H9 (cell line): Measurements from ENCODE around the gene RACGAP1. TPM values are rescaled to one million over a fixed set of nuclear protein-coding genes. Genes with fewer than 3 reads are reported as not detected.

Experiments
- DNase-seq: peaks from one replicate; pipeline ENCODE4 v3.0.0-alpha.2; 2017
- H2AFZ ChIP-seq: one replicate; pipeline ENCODE4 v1.6.1; 2013; ENCODE audit warnings: mild to moderate bottlenecking, low read length, control low read depth, moderate library complexity
- H2AK5ac ChIP-seq: 2 replicates; pipeline ENCODE4 v1.6.1; 2013; ENCODE audit warnings: low read length, control low read depth, mixed read lengths; ENCODE audit not compliant: insufficient read length
- H2BK120ac ChIP-seq: one replicate; pipeline ENCODE4 v1.6.1; 2013; ENCODE audit warnings: low read depth, mild to moderate bottlenecking, low read length, control low read depth, inconsistent platforms; ENCODE audit not compliant: poor library complexity, severe bottlenecking
- H2BK12ac ChIP-seq: 2 replicates; pipeline ENCODE4 v1.6.1; 2013; ENCODE audit warnings: low read length, control low read depth, mixed read lengths, low read depth; ENCODE audit not compliant: insufficient read length
- H2BK15ac ChIP-seq: 2 replicates; pipeline ENCODE4 v1.6.1; 2013; ENCODE audit warnings: low read depth, low read length, control low read depth
- H2BK20ac ChIP-seq: one replicate; pipeline ENCODE4 v1.6.1; 2013; ENCODE audit warnings: low read depth, mild to moderate bottlenecking, low read length, control low read depth, inconsistent platforms; ENCODE audit not compliant: poor library complexity, severe bottlenecking
- H2BK5ac ChIP-seq: 2 replicates; pipeline ENCODE4 v1.6.1; 2013; ENCODE audit warnings: low read length, control low read depth, mixed read lengths; ENCODE audit not compliant: insufficient read length
- H3K14ac ChIP-seq: 2 replicates; pipeline ENCODE4 v1.6.1; 2013; ENCODE audit warnings: low read length, control low read depth; ENCODE audit not compliant: insufficient read depth
- H3K18ac ChIP-seq: 2 replicates; pipeline ENCODE4 v1.6.1; 2013; ENCODE audit warnings: low read depth, mild to moderate bottlenecking, mixed read lengths, low read length, control low read depth; ENCODE audit not compliant: insufficient read length
- H3K23ac ChIP-seq: 2 replicates; pipeline ENCODE4 v1.6.1; 2013; ENCODE audit warnings: low read length, control low read depth, mixed read lengths, low read depth; ENCODE audit not compliant: insufficient read length
- H3K23me2 ChIP-seq: 2 replicates; pipeline ENCODE4 v1.6.1; 2013; ENCODE audit warnings: low read depth, mild to moderate bottlenecking, mixed read lengths, low read length, control low read depth; ENCODE audit not compliant: insufficient read length, poor library complexity, severe bottlenecking
- H3K27ac ChIP-seq: 2 replicates; pipeline ENCODE4 v1.5.1; 2013; ENCODE audit warnings: low read length, control low read depth, mixed read lengths, low read depth; ENCODE audit not compliant: insufficient read length
- H3K27me3 ChIP-seq: 2 replicates; pipeline ENCODE4 v1.6.1; 2013; ENCODE audit warnings: low read length, control low read depth, inconsistent platforms; ENCODE audit not compliant: insufficient read depth
- H3K4ac ChIP-seq: 2 replicates; pipeline ENCODE4 v1.6.1; 2013; ENCODE audit warnings: low read depth, mild to moderate bottlenecking, control low read depth, inconsistent platforms, low read length, moderate library complexity
- H3K4me1 ChIP-seq: 2 replicates; pipeline ENCODE4 v1.6.1; 2013; ENCODE audit warnings: low read length, control low read depth, inconsistent platforms; ENCODE audit not compliant: insufficient read depth
- H3K4me2 ChIP-seq: 2 replicates; pipeline ENCODE4 v1.6.1; 2013; ENCODE audit warnings: low read length, control low read depth, mixed read lengths; ENCODE audit not compliant: insufficient read length, insufficient read depth
- H3K56ac ChIP-seq: 2 replicates; pipeline ENCODE4 v1.6.1; 2013; ENCODE audit warnings: low read depth, mild to moderate bottlenecking, mixed read lengths, low read length, control low read depth; ENCODE audit not compliant: insufficient read length
- H3K79me1 ChIP-seq: 2 replicates; pipeline ENCODE4 v1.6.1; 2013; ENCODE audit warnings: low read depth, mild to moderate bottlenecking, moderate library complexity, low read length, control low read depth, inconsistent platforms; ENCODE audit not compliant: insufficient read depth, poor library complexity, severe bottlenecking
- H3K79me2 ChIP-seq: 2 replicates; pipeline ENCODE4 v1.6.1; 2013; ENCODE audit warnings: low read length, control low read depth, inconsistent platforms; ENCODE audit not compliant: insufficient read depth
- H3K9ac ChIP-seq: 2 replicates; pipeline ENCODE4 v1.6.1; 2013; ENCODE audit warnings: low read length, control low read depth, mixed read lengths; ENCODE audit not compliant: insufficient read length; ENCODE audit errors: extremely low read depth
- H3K9me3 ChIP-seq: one replicate; pipeline ENCODE4 v1.6.1; 2013; ENCODE audit warnings: low read depth, low read length, inconsistent platforms; ENCODE audit not compliant: control insufficient read depth
- H3T11ph ChIP-seq: one replicate; pipeline ENCODE4 v1.6.1; 2013; ENCODE audit warnings: mild to moderate bottlenecking, low read length, control low read depth, inconsistent platforms
- H4K20me1 ChIP-seq: one replicate; pipeline ENCODE4 v1.6.1; 2013; ENCODE audit not compliant: control insufficient read depth, insufficient read length, insufficient read depth
- H4K5ac ChIP-seq: 2 replicates; pipeline ENCODE4 v1.6.1; 2013; ENCODE audit warnings: low read depth, mild to moderate bottlenecking, mixed read lengths, low read length, control low read depth; ENCODE audit not compliant: insufficient read length
- H4K8ac ChIP-seq: replicated peaks from 2 replicates; pipeline ENCODE4 v1.6.1; 2013; ENCODE audit warnings: low read length, control low read depth, mixed read lengths, low read depth; ENCODE audit not compliant: insufficient read length
- H4K91ac ChIP-seq: 2 replicates; pipeline ENCODE4 v1.6.1; 2013; ENCODE audit warnings: low read depth, mild to moderate bottlenecking, moderate library complexity, mixed read lengths, low read length, control low read depth; ENCODE audit not compliant: insufficient read length
- H3K27ac Mint-ChIP-seq, 3 experiments: 2 replicates in 2 of 3; 3 replicates in 1 of 3; pipeline ENCODE4 v1.8.0; 2020 to 2021; ENCODE audit warnings: mixed read lengths in 3 of 3, mild to moderate bottlenecking in 1 of 3, moderate library complexity in 1 of 3
- H3K27me3 Mint-ChIP-seq: 2 replicates; pipeline ENCODE4 v1.8.0; 2021; ENCODE audit warnings: low read depth, mild to moderate bottlenecking, moderate library complexity, mixed read lengths
- H3K36me3 Mint-ChIP-seq, 3 experiments: 2 replicates in 2 of 3; 3 replicates in 1 of 3; pipeline ENCODE4 v1.8.0; 2020 to 2021; ENCODE audit warnings: low read depth in 3 of 3, mixed read lengths in 3 of 3; ENCODE audit not compliant: insufficient read depth in 1 of 3
- H3K4me1 Mint-ChIP-seq, 2 experiments: 2 replicates each; pipeline ENCODE4 v1.8.0; 2020; ENCODE audit warnings: mixed read lengths in 2 of 2
- H3K4me3 Mint-ChIP-seq, 2 experiments: 2 replicates in 1 of 2; 3 replicates in 1 of 2; pipeline ENCODE4 v1.8.0; 2020 to 2021; ENCODE audit warnings: mild to moderate bottlenecking in 2 of 2, mixed read lengths in 2 of 2, moderate library complexity in 1 of 2
- H3K9me3 Mint-ChIP-seq, 2 experiments: 2 replicates in 1 of 2; 3 replicates in 1 of 2; pipeline ENCODE4 v1.8.0; 2020; ENCODE audit warnings: mild to moderate bottlenecking in 2 of 2, mixed read lengths in 2 of 2, moderate library complexity in 1 of 2
- CTCF ChIP-seq: fragments of 200-600 bp; sonication (generic); conservative IDR thresholded peaks from 3 replicates; pipeline ENCODE4 v1.8.0; 2021; ENCODE audit warnings: antibody characterized with exemption, mild to moderate bottlenecking
- WGBS: extraction: QIAGEN DNeasy Blood & Tissue Kit; methylation state at CpG from one replicate; pipeline ENCODE4 v1.1.7; 2013; ENCODE audit warnings: missing lambda C conversion rate, low lambda C conversion rate, mixed read lengths; ENCODE audit not compliant: insufficient read length; ENCODE audit errors: extremely low coverage; 5-methylcytosine and 5-hydroxymethylcytosine counted together
- total RNA-seq: library from RNA; stranded (reverse); gene quantifications from 2 replicates; pipeline ENCODE4 v1.2.1, GENCODE V29; 2021

Gene RACGAP1
- total RNA-seq, 1 experiment from 2014 or later: 64.8 TPM

GRCh38 chr12:50024805-50025186, 498 bp downstream of the RACGAP1 start:
- H2BK20ac ChIP-seq: no peak overlapping the region
- no peak overlapping the region for H3K27ac ChIP-seq
- H3K79me2 ChIP-seq: peaks cover 13% of the 10 kb centered on the region; the same call in 1 of the 2 replicates
- peak overlapping the region; percentile 94 for H3K4me2 ChIP-seq
- H3K14ac ChIP-seq: no peak overlapping the region
- H3K9ac ChIP-seq: peak overlapping the region; percentile 46
- H4K5ac ChIP-seq: no peak overlapping the region
- no peak overlapping the region for H3K56ac ChIP-seq
- no peak overlapping the region for H2BK12ac ChIP-seq
- no peaks in the 10 kb centered on the region for H3K27me3 Mint-ChIP-seq
- no peak overlapping the region for H3K18ac ChIP-seq
- no peak overlapping the region for H2BK15ac ChIP-seq
- no peak overlapping the region for H3T11ph ChIP-seq
- peak overlapping the region; percentile 97 to 98 for H3K4me3 Mint-ChIP-seq
- no peak for TF ChIP-seq CTCF
- no peaks in the 10 kb centered on the region for H3K79me1 ChIP-seq
- H3K27me3 ChIP-seq: no peaks in the 10 kb centered on the region
- H3K4ac ChIP-seq: no peak overlapping the region
- peaks cover 14 to 15% of the 10 kb centered on the region in 2 experiments for H3K4me1 Mint-ChIP-seq
- H4K91ac ChIP-seq: no peak overlapping the region
- H2BK5ac ChIP-seq: no peak overlapping the region
- H2AFZ ChIP-seq: no peak overlapping the region
- no peaks in the 10 kb centered on the region for H4K20me1 ChIP-seq
- H3K23ac ChIP-seq: no peak overlapping the region
- H3K23me2 ChIP-seq: no peaks in the 10 kb centered on the region
- H4K8ac ChIP-seq: no peak overlapping the region
- no peak for DNase-seq
- no peaks in the 10 kb centered on the region; a peak in 1 of 5 replicates for H3K9me3 Mint-ChIP-seq
- no peak overlapping the region for H2AK5ac ChIP-seq
- WGBS: no CpG with 5 or more reads among the region's 16 CpGs
- no peaks in the 10 kb centered on the region for H3K9me3 ChIP-seq
- H2BK120ac ChIP-seq: no peak overlapping the region
- H3K4me1 ChIP-seq: peaks cover 2% of the 10 kb centered on the region; the same call in 1 of the 2 replicates
- H3K36me3 Mint-ChIP-seq: 0 out of 7 replicates have a peak, but pooled peaks cover 0 to 2% (median 0%) of the 10 kb centered on the region in 3 experiments
- peak overlapping the region; percentile 91 to 98 (median 91); a peak in 5 of 7 replicates for H3K27ac Mint-ChIP-seq
